GM13977 (cell line): ENCODE data around the gene DCDC1.
A peak's percentile ranks its signal among the peaks of the same experiment; 100 is the strongest.

Source experiments
- DNase-seq: peaks from one replicate; pipeline ENCODE4 v3.0.0; 2012; ENCODE audit warnings: low spot score
- CTCF ChIP-seq: IDR thresholded peaks from 2 replicates; pipeline ENCODE4 v1.5.1; 2012; ENCODE audit warnings: mild to moderate bottlenecking, control low read depth; ENCODE audit not compliant: insufficient read depth; ENCODE audit errors: extremely low read depth, missing control alignments
- in situ Hi-C: fragments of 300-500 bp; cut with MboI; formaldehyde crosslinking; loops from one replicate; pipeline ENCODE4 v1.12.0; 2022; ENCODE audit warnings: low sequenced_read_pairs, low pct_unique_long_range_greater_than_20kb, mixed read lengths, inconsistent platforms; ENCODE audit not compliant: unreplicated experiment

The DCDC1 gene

GRCh38 chr11:31369348-31370329 is at the start of gene DCDC1, which contains the start of gene DNAJC24:
DCDC1 (minus strand) TSS chr11:31369739; CDS start chr11:31328280, 41,459 bp downstream.
DNAJC24 (plus strand) TSS chr11:31369860; CDS start chr11:31370749, 889 bp downstream.
- peak; percentile 76 for DNase-seq
- no peak for TF ChIP-seq CTCF
- in situ Hi-C loops = no loop called here

GRCh38 chr11:31419138-31419537 is 49.6 kb upstream of the DCDC1 start:
- in situ Hi-C loops = no loop called here
- no peak for DNase-seq
- no peak for TF ChIP-seq CTCF

GRCh38 chr11:31417816-31418215 is 48.3 kb upstream of the DCDC1 start:
- in situ Hi-C loops = no loop called here
- no peak for TF ChIP-seq CTCF
- no peak for DNase-seq

GRCh38 chr11:31417357-31417756 is 47.8 kb upstream of the DCDC1 start:
- DNase-seq = no peak
- in situ Hi-C loops = no loop called here
- no peak for TF ChIP-seq CTCF

GRCh38 chr11:31415435-31415834 is 45.9 kb upstream of the DCDC1 start:
- DNase-seq = no peak
- no peak for TF ChIP-seq CTCF
- in situ Hi-C loops = no loop called here

GRCh38 chr11:31414338-31414737 is 44.8 kb upstream of the DCDC1 start:
- no peak for DNase-seq
- TF ChIP-seq CTCF = no peak
- in situ Hi-C loops = no loop called here
